ENCODE measurements around the gene LSAMP.

DNA sequence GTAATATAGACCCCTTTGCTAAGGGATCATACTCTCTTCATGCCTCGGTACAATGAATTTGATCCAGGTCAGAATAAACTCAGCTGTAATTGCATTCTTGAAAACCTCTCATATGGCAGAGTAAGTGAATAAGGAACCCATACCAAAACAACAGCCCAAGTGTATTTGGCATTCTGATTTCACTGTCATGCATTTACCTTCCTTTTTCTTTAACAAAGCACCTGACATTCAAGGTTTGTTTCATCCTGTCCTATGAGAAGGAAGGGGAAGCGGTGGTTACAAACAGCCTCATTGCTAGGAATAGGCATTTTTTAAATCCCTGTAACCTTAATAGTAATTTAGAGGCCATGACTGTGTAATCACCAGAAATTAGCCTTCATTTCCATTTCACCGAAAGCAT is 97.1 kb downstream of the LSAMP start:
- TF ChIP-seq, protein P1, sequence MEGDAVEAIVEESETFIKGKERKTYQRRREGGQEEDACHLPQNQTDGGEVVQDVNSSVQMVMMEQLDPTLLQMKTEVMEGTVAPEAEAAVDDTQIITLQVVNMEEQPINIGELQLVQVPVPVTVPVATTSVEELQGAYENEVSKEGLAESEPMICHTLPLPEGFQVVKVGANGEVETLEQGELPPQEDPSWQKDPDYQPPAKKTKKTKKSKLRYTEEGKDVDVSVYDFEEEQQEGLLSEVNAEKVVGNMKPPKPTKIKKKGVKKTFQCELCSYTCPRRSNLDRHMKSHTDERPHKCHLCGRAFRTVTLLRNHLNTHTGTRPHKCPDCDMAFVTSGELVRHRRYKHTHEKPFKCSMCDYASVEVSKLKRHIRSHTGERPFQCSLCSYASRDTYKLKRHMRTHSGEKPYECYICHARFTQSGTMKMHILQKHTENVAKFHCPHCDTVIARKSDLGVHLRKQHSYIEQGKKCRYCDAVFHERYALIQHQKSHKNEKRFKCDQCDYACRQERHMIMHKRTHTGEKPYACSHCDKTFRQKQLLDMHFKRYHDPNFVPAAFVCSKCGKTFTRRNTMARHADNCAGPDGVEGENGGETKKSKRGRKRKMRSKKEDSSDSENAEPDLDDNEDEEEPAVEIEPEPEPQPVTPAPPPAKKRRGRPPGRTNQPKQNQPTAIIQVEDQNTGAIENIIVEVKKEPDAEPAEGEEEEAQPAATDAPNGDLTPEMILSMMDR (conservative IDR thresholded peaks at IDR 0.05; ENCODE audit: low read depth, low read length): no peak
- TF ChIP-seq EZH2 (IDR thresholded peaks at IDR 0.05; ENCODE audit: low read length, unreplicated experiment): no peak

All from PC-3 (cell line).